Measurements from ENCODE around the gene LANCL1.

The LANCL1 gene

GRCh38 chr2:210476194-210477128 lies at the start of gene LANCL1:
TSS of gene LANCL1 (minus strand) at chr2:210476759. CDS start at chr2:210476396, 363 bp downstream.
- DNase-seq (ENCODE audit: low read depth) = peak; percentile 67

GRCh38 chr2:210524533-210524932 lies 48.0 kb upstream of the LANCL1 start:
- no peak for DNase-seq (ENCODE audit: low read depth)

- DNase-seq (ENCODE audit: low read depth) = no peak
Observed at GRCh38 chr2:210523650-210524289, 47.2 kb upstream of the LANCL1 start.

GRCh38 chr2:210522399-210522798 lies 45.8 kb upstream of the LANCL1 start:
- no peak for DNase-seq (ENCODE audit: low read depth)

- DNase-seq (ENCODE audit: low read depth) = no peak
Observed at GRCh38 chr2:210519594-210519993, 43.0 kb upstream of the LANCL1 start.

GRCh38 chr2:210517264-210517663 lies 40.7 kb upstream of the LANCL1 start:
- no peak for DNase-seq (ENCODE audit: low read depth)

GRCh38 chr2:210515911-210516310 lies 39.4 kb upstream of the LANCL1 start:
- DNase-seq (ENCODE audit: low read depth) = no peak

GRCh38 chr2:210503725-210504191 lies 27.2 kb upstream of the LANCL1 start:
- DNase-seq (ENCODE audit: low read depth) = no peak

- peak; percentile 4 for DNase-seq (ENCODE audit: low read depth)
Observed at GRCh38 chr2:210503001-210503623, 26.6 kb upstream of the LANCL1 start.

- DNase-seq (ENCODE audit: low read depth) = no peak
Observed at GRCh38 chr2:210496512-210496911, 20.0 kb upstream of the LANCL1 start.

GRCh38 chr2:210493528-210493927 lies 17.0 kb upstream of the LANCL1 start:
- no peak for DNase-seq (ENCODE audit: low read depth)

GRCh38 chr2:210481601-210482175 lies 5.1 kb upstream of the LANCL1 start:
- DNase-seq (ENCODE audit: low read depth) = no peak

GRCh38 chr2:210480764-210481163 lies 4.2 kb upstream of the LANCL1 start:
- no peak for DNase-seq (ENCODE audit: low read depth)

GRCh38 chr2:210480079-210480478 lies 3.5 kb upstream of the LANCL1 start:
- DNase-seq (ENCODE audit: low read depth) = no peak

- DNase-seq (ENCODE audit: low read depth) = no peak
Observed at GRCh38 chr2:210478661-210479060, 2.1 kb upstream of the LANCL1 start.

GRCh38 chr2:210477496-210477895 lies 937 bp upstream of the LANCL1 start:
- DNase-seq (ENCODE audit: low read depth) = no peak

- DNase-seq (ENCODE audit: low read depth) = no peak
Observed at GRCh38 chr2:210475706-210476105, 853 bp downstream of the LANCL1 start.

GRCh38 chr2:210474776-210475175 lies 1.8 kb downstream of the LANCL1 start:
- DNase-seq (ENCODE audit: low read depth) = no peak

- no peak for DNase-seq (ENCODE audit: low read depth)
Observed at GRCh38 chr2:210461401-210461800, 15.2 kb downstream of the LANCL1 start.

GRCh38 chr2:210460322-210461227 lies 16.0 kb downstream of the LANCL1 start:
- DNase-seq (ENCODE audit: low read depth) = no peak

GRCh38 chr2:210459880-210460279 lies 16.7 kb downstream of the LANCL1 start:
- DNase-seq (ENCODE audit: low read depth) = no peak

Measured in activated T-cell treated with anti-CD3 and anti-CD28 coated beads for 1 hour (primary cell).